Activated naive CD8-positive, alpha-beta T cell treated with anti-CD3 and anti-CD28 coated beads, Interleukin-2, amount 50 U/mL, for 24 hours (primary cell): ENCODE results near the gene GNAO1.

Experiments used
- ATAC-seq: fragments of 150-1000 bp; cut with Tn5 transposase; one replicate; pipeline ENCODE4 v1.10.0; 2021
- DNase-seq: peaks from one replicate; pipeline ENCODE4 v3.0.0; 2021
- H3K27ac Mint-ChIP-seq: one replicate; pipeline ENCODE4 v1.8.0; 2021; ENCODE audit warnings: mild to moderate bottlenecking, mixed read lengths
- H3K27me3 Mint-ChIP-seq: one replicate; pipeline ENCODE4 v1.8.0; 2021; ENCODE audit warnings: mixed read lengths
- H3K36me3 Mint-ChIP-seq: one replicate; pipeline ENCODE4 v1.8.0; 2021; ENCODE audit warnings: low read depth, mixed read lengths
- H3K4me1 Mint-ChIP-seq: one replicate; pipeline ENCODE4 v1.8.0; 2021; ENCODE audit warnings: mixed read lengths
- H3K4me3 Mint-ChIP-seq: one replicate; pipeline ENCODE4 v1.8.0; 2021; ENCODE audit warnings: mild to moderate bottlenecking, moderate library complexity, mixed read lengths
- H3K9me3 Mint-ChIP-seq: one replicate; pipeline ENCODE4 v1.8.0; 2021; ENCODE audit warnings: mixed read lengths

Gene GNAO1

GRCh38 chr16:56274369-56274768 is 83.1 kb downstream of the GNAO1 start:
- ATAC-seq: no peak
- Mint-ChIP-seq H3K27ac (no peak overlapping the region), H3K27me3 (peaks cover 9% of the 10 kb centered on the region), H3K4me3 (no peak overlapping the region), H3K4me1 (peaks cover 10% of the 10 kb centered on the region), H3K36me3 (no peaks in the 10 kb centered on the region), H3K9me3 (no peaks in the 10 kb centered on the region)
- no peak for DNase-seq

DNA sequence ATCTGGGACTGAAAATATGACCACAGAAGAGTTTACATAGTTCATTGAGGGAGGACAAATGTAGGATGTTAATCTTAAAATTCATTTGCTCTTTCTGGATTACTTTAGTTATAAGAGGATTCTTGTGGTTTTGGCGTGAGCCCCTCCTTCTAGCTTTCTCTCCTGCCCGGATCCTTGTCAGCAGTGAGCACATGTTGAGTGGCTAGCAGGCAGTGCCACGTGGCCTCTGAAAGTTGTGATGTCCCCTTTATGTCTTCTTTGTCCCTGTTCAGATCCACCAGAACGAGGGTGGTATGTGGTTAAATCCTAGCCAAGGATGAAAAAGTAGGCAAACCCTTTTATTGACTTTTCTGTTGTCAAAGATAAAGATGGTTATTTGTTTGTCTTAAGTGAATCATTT is 83.8 kb downstream of the GNAO1 start:
- Mint-ChIP-seq H3K4me1 (peaks cover 15% of the 10 kb centered on the region), H3K9me3 (no peaks in the 10 kb centered on the region), H3K27ac (no peak overlapping the region), H3K36me3 (no peaks in the 10 kb centered on the region), H3K4me3 (no peak overlapping the region), H3K27me3 (peaks cover 9% of the 10 kb centered on the region)
- ATAC-seq (no peak), DNase-seq (no peak)

GRCh38 chr16:56275801-56276200 is 84.5 kb downstream of the GNAO1 start:
- Mint-ChIP-seq H3K4me3 (no peak overlapping the region), H3K36me3 (no peaks in the 10 kb centered on the region), H3K27ac (no peak overlapping the region), H3K9me3 (no peaks in the 10 kb centered on the region), H3K4me1 (peaks cover 15% of the 10 kb centered on the region), H3K27me3 (peaks cover 9% of the 10 kb centered on the region)
- ATAC-seq: no peak
- no peak for DNase-seq

- peaks cover 16% of the 10 kb centered on the region for H3K4me1 Mint-ChIP-seq
- peaks cover 9% of the 10 kb centered on the region for H3K27me3 Mint-ChIP-seq
- DNase-seq (no peak), ATAC-seq (no peak)
- H3K27ac Mint-ChIP-seq: no peak overlapping the region
- H3K36me3 Mint-ChIP-seq: no peaks in the 10 kb centered on the region
- no peaks in the 10 kb centered on the region for H3K9me3 Mint-ChIP-seq
- H3K4me3 Mint-ChIP-seq: no peak overlapping the region
Measured at GRCh38 chr16:56277075-56277474, 85.8 kb downstream of the GNAO1 start.

- peaks cover 9% of the 10 kb centered on the region for H3K27me3 Mint-ChIP-seq
- no peaks in the 10 kb centered on the region for H3K36me3 Mint-ChIP-seq
- H3K4me3 Mint-ChIP-seq: no peak overlapping the region
- no peaks in the 10 kb centered on the region for H3K9me3 Mint-ChIP-seq
- DNase-seq (no peak), ATAC-seq (no peak)
- no peak overlapping the region for H3K27ac Mint-ChIP-seq
- H3K4me1 Mint-ChIP-seq: peaks cover 17% of the 10 kb centered on the region
Measured at GRCh38 chr16:56278196-56278855, 87.0 kb downstream of the GNAO1 start.

DNA sequence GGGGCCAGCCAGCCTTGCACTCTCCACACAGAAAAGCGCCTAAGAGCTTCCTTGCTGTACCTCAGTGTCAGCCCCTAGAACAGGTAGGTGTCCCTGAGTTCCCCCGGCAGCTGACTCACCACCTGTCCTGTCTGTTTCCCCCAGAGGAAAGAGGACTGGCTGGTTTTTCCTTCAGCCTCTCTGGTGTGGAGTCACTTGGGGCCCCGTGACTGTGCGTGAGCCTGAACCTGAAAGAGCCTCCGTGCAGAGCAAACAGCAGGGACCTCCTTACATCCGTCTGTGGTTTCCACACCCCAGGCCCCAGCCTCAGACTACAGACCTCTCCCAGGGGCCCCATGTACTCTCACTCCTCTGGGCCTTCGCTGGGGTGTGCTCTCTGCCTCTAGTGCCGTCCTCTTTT is 87.8 kb downstream of the GNAO1 start:
- peaks cover 9% of the 10 kb centered on the region for H3K27me3 Mint-ChIP-seq
- no peak overlapping the region for H3K4me3 Mint-ChIP-seq
- no peaks in the 10 kb centered on the region for H3K9me3 Mint-ChIP-seq
- peaks cover 17% of the 10 kb centered on the region for H3K4me1 Mint-ChIP-seq
- peak; percentile 99 for ATAC-seq
- peak overlapping the region; percentile 59 for H3K27ac Mint-ChIP-seq
- peak; percentile 67 for DNase-seq
- H3K36me3 Mint-ChIP-seq: no peaks in the 10 kb centered on the region

DNA sequence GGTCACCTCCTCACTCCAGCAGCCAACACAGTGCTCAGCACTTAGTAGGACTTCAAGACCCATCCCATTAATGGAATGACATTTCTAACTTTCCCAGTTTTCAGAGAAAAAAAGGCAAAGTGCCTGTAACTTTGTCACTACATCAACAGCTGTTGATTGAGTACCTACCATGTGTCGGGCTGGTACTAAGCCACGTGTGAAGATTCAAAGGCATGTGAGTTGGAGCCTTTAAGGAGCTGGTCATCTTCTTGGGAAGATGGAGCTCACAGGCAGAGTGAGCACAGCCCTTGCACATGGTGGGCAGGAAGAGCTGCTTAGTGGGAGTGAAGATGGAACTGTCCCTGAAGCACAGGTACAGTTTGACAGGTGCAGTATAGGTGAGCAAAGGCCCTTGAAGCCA is 88.6 kb downstream of the GNAO1 start:
- no peaks in the 10 kb centered on the region for H3K36me3 Mint-ChIP-seq
- peaks cover 3% of the 10 kb centered on the region for H3K27me3 Mint-ChIP-seq
- DNase-seq (no peak), ATAC-seq (no peak)
- H3K27ac Mint-ChIP-seq: peak overlapping the region; percentile 59
- no peak overlapping the region for H3K4me3 Mint-ChIP-seq
- peaks cover 17% of the 10 kb centered on the region for H3K4me1 Mint-ChIP-seq
- H3K9me3 Mint-ChIP-seq: no peaks in the 10 kb centered on the region

GRCh38 chr16:56281249-56281805 is 90.0 kb downstream of the GNAO1 start:
- Mint-ChIP-seq H3K27me3 (no peaks in the 10 kb centered on the region), H3K4me1 (peaks cover 17% of the 10 kb centered on the region), H3K9me3 (no peaks in the 10 kb centered on the region), H3K27ac (no peak overlapping the region), H3K36me3 (no peaks in the 10 kb centered on the region), H3K4me3 (no peak overlapping the region)
- ATAC-seq: no peak
- DNase-seq: no peak

- H3K36me3 Mint-ChIP-seq: no peaks in the 10 kb centered on the region
- H3K27ac Mint-ChIP-seq: no peak overlapping the region
- H3K9me3 Mint-ChIP-seq: no peaks in the 10 kb centered on the region
- ATAC-seq: no peak
- H3K4me3 Mint-ChIP-seq: no peak overlapping the region
- H3K27me3 Mint-ChIP-seq: no peaks in the 10 kb centered on the region
- H3K4me1 Mint-ChIP-seq: peaks cover 17% of the 10 kb centered on the region
- DNase-seq: no peak
Measured at GRCh38 chr16:56282451-56282850, 91.2 kb downstream of the GNAO1 start.

DNA sequence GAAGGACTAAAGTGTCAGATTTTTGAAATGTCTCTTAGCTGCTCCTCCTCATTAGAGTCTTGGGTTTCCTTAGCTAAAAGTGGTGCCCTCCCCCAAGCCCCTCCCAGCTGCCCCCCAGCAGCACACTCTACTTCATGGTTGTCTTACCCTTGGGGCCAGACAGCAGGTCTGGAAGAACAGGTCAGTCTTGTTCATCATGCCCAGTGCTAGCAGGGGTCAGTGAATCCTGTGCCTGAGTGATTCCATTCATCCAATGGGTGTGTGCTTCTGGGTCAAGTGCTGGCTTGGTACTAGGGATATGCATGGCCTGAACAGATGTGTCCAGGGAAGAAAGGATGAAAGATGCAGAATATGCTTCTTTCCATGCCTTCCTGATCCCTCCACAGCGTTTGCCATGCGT is 93.2 kb downstream of the GNAO1 start:
- Mint-ChIP-seq H3K4me1 (peaks cover 6% of the 10 kb centered on the region), H3K27me3 (no peaks in the 10 kb centered on the region), H3K4me3 (no peak overlapping the region), H3K27ac (no peak overlapping the region), H3K36me3 (no peaks in the 10 kb centered on the region), H3K9me3 (no peaks in the 10 kb centered on the region)
- DNase-seq (no peak), ATAC-seq (no peak)

DNA sequence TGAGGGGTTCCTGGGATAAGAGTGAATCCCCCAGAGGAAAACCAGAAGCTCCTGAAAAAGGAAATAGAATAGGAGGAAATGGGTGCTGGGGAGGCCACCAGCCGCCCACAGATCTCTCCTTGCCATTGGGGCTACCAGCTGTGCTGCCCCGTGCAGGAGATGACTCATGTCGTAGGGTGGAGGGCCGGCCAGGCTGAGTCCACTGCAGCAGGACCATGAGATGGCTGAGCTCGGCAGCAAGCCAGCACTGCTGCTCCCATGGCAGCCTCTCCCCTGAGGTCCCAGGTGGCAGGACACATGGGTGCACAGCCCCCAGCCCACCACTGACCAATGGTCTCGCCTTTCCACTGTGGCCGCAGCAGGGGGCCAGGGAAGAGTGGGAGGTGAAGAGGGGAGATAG is 95.5 kb downstream of the GNAO1 start:
- no peak for DNase-seq
- Mint-ChIP-seq H3K27ac (no peak overlapping the region), H3K36me3 (no peaks in the 10 kb centered on the region)

DNA sequence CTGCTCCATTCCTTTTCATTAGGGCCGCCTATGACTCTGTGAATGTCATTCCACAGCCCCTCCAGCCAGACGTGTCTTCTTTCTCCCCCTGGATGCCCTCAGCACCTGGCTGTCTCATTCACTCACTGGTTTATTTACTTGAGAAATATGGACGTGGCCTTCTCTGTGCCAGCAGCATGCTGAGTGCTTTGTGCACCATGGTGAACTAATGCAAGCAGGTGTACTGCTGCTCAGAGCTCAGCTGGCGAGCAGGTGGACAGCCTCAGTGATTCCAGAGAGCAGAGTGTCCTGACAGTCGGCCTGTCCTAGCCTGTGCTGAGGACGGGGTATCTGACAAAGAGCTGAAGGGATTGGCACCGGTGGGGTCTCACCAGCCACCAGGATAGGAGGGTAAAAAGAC is 96.7 kb downstream of the GNAO1 start:
- Mint-ChIP-seq H3K36me3 (no peaks in the 10 kb centered on the region), H3K4me3 (no peak overlapping the region), H3K9me3 (no peaks in the 10 kb centered on the region), H3K27me3 (no peaks in the 10 kb centered on the region), H3K27ac (no peak overlapping the region), H3K4me1 (peaks cover 4% of the 10 kb centered on the region)
- DNase-seq (no peak), ATAC-seq (no peak)

More for the DNA sequence above, 95.5 kb downstream of the GNAO1 start:
- Mint-ChIP-seq H3K4me1 (peaks cover 6% of the 10 kb centered on the region), H3K4me3 (no peak overlapping the region), H3K27me3 (no peaks in the 10 kb centered on the region), H3K9me3 (no peaks in the 10 kb centered on the region)
- ATAC-seq: no peak

- no peak overlapping the region for H3K27ac Mint-ChIP-seq
- H3K4me3 Mint-ChIP-seq: no peak overlapping the region
- H3K4me1 Mint-ChIP-seq: peaks cover 4% of the 10 kb centered on the region
- no peaks in the 10 kb centered on the region for H3K27me3 Mint-ChIP-seq
- no peaks in the 10 kb centered on the region for H3K9me3 Mint-ChIP-seq
- no peaks in the 10 kb centered on the region for H3K36me3 Mint-ChIP-seq
- no peak for ATAC-seq
- no peak for DNase-seq
Measured at GRCh38 chr16:56289416-56289815, 98.1 kb downstream of the GNAO1 start.

GRCh38 chr16:56289862-56290261 is 98.6 kb downstream of the GNAO1 start:
- no peak overlapping the region for H3K27ac Mint-ChIP-seq
- ATAC-seq (no peak), DNase-seq (no peak)
- H3K4me1 Mint-ChIP-seq: peaks cover 4% of the 10 kb centered on the region
- no peaks in the 10 kb centered on the region for H3K27me3 Mint-ChIP-seq
- H3K4me3 Mint-ChIP-seq: no peak overlapping the region
- no peaks in the 10 kb centered on the region for H3K36me3 Mint-ChIP-seq
- H3K9me3 Mint-ChIP-seq: no peaks in the 10 kb centered on the region

DNA sequence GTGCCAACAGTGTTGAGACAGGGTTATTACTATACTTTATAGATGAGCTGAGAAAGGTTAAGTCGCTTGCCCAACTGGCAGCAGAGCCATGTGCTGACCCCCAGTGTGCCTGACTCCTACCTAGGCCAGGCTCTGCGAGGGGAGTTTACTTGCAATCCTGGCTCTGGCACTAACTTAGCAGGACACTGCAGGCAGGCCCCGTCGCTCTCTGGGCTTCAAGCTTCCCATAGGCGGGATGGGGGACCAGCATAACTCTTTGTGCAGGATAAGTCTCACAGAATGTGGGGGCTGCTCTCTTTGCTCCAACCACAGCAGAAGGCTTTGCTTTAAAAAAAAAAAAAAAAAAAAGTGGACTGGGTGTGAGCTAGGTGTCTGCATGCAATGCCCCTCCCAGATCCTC is 102.7 kb downstream of the GNAO1 start:
- Mint-ChIP-seq H3K4me3 (no peak overlapping the region), H3K36me3 (no peaks in the 10 kb centered on the region), H3K4me1 (peaks cover 5% of the 10 kb centered on the region), H3K9me3 (no peaks in the 10 kb centered on the region), H3K27ac (no peak overlapping the region), H3K27me3 (peaks cover 2% of the 10 kb centered on the region)
- DNase-seq: no peak
- ATAC-seq: no peak

- Mint-ChIP-seq H3K36me3 (no peaks in the 10 kb centered on the region), H3K4me1 (peaks cover 10% of the 10 kb centered on the region), H3K9me3 (no peaks in the 10 kb centered on the region), H3K27ac (no peak overlapping the region), H3K27me3 (peaks cover 3% of the 10 kb centered on the region), H3K4me3 (no peak overlapping the region)
- DNase-seq: no peak
- ATAC-seq: no peak
Measured at GRCh38 chr16:56294579-56294978, 103.3 kb downstream of the GNAO1 start.
